WTC11 (cell line): Measurements from ENCODE around the gene MORN4. TPM values are rescaled to one million over a fixed set of nuclear protein-coding genes. Genes with fewer than 3 reads are reported as not detected.

ENCODE experiments used
- ATAC-seq: fragments of 200-7000 bp; cut with Tn5 transposase; 2 replicates; pipeline ENCODE4 v1.10.0; 2021; ENCODE audit warnings: mild to moderate bottlenecking, moderate library complexity
- CTCF ChIA-PET: fragments of 300-600 bp; sonication (Branson Sonifier 250); formaldehyde crosslinking; loops from one replicate; lab custom pipeline; 2021; ENCODE audit warnings: antibody characterized with exemption; lab: Charles Lee
- POLR2A ChIA-PET: fragments of 350-600 bp; sonication (Branson Sonifier 250); formaldehyde crosslinking; loops from one replicate; lab custom pipeline; 2021; ENCODE audit warnings: antibody characterized with exemption; lab: Charles Lee
- DNase-seq: peaks from one replicate; pipeline ENCODE4 v3.0.0; 2021; ENCODE audit warnings: low spot score
- H3K27ac Mint-ChIP-seq: 2 replicates; pipeline ENCODE4 v1.8.0; 2021; ENCODE audit warnings: mixed read lengths
- H3K27me3 Mint-ChIP-seq: 2 replicates; pipeline ENCODE4 v1.8.0; 2021; ENCODE audit warnings: low read depth, mild to moderate bottlenecking, moderate library complexity, mixed read lengths
- H3K36me3 Mint-ChIP-seq: 2 replicates; pipeline ENCODE4 v1.8.0; 2021; ENCODE audit warnings: mixed read lengths
- H3K4me1 Mint-ChIP-seq: 2 replicates; pipeline ENCODE4 v1.8.0; 2022; ENCODE audit warnings: mixed read lengths
- H3K4me3 Mint-ChIP-seq: 2 replicates; pipeline ENCODE4 v1.8.0; 2021; ENCODE audit warnings: mild to moderate bottlenecking, moderate library complexity, mixed read lengths
- H3K9me3 Mint-ChIP-seq: 2 replicates; pipeline ENCODE4 v1.8.0; 2021; ENCODE audit warnings: mixed read lengths
- AFF4 ChIP-seq: sonication (generic); formaldehyde crosslinking; IDR thresholded peaks from 2 replicates; pipeline ENCODE4 v1.8.1; 2023; ENCODE audit warnings: mild to moderate bottlenecking, missing genetic modification reagents, borderline replicate concordance
- ATF6 ChIP-seq: sonication (generic); formaldehyde crosslinking; IDR thresholded peaks from 2 replicates; pipeline ENCODE4 v1.8.1; 2023; ENCODE audit warnings: mild to moderate bottlenecking, missing genetic modification reagents
- CREB1 ChIP-seq: sonication (generic); formaldehyde crosslinking; IDR thresholded peaks from 2 replicates; pipeline ENCODE4 v1.8.0; 2023; ENCODE audit warnings: mild to moderate bottlenecking, missing genetic modification reagents
- CTCF ChIP-seq: fragments of 200-600 bp; IDR thresholded peaks from 2 replicates; pipeline ENCODE4 v1.8.0; 2022; ENCODE audit warnings: antibody characterized with exemption
- E2F4 ChIP-seq: sonication (generic); formaldehyde crosslinking; IDR thresholded peaks from 2 replicates; pipeline ENCODE4 v1.8.1; 2022; ENCODE audit warnings: low read depth, mild to moderate bottlenecking, moderate library complexity, missing genetic modification reagents, borderline replicate concordance
- FOXK1 ChIP-seq: sonication (generic); formaldehyde crosslinking; IDR thresholded peaks from 2 replicates; pipeline ENCODE4 v1.8.0; 2022; ENCODE audit warnings: mild to moderate bottlenecking, moderate library complexity, missing genetic modification reagents
- GABPB1 ChIP-seq: sonication (generic); formaldehyde crosslinking; IDR thresholded peaks from 2 replicates; pipeline ENCODE4 v1.8.1; 2023; ENCODE audit warnings: mild to moderate bottlenecking, missing genetic modification reagents
- HMGA2 ChIP-seq: fragments of 250-450 bp; sonication (Bioruptor Pico); IDR thresholded peaks from 2 replicates; pipeline ENCODE4 v1.4.0; 2021; ENCODE audit warnings: mild to moderate bottlenecking, moderate library complexity
- JUN ChIP-seq: sonication (generic); formaldehyde crosslinking; IDR thresholded peaks from 2 replicates; pipeline ENCODE4 v1.8.0; 2023; ENCODE audit warnings: mild to moderate bottlenecking, missing genetic modification reagents
- RORB ChIP-seq: fragments of 250-450 bp; sonication (Bioruptor Pico); IDR thresholded peaks from 2 replicates; pipeline ENCODE4 v1.9.0; 2021; ENCODE audit warnings: mild to moderate bottlenecking
- SMAD3 ChIP-seq: sonication (generic); formaldehyde crosslinking; IDR thresholded peaks from 2 replicates; pipeline ENCODE4 v1.8.0; 2022; ENCODE audit warnings: missing genetic modification reagents, mild to moderate bottlenecking, borderline replicate concordance
- TCF7 ChIP-seq: sonication (generic); formaldehyde crosslinking; IDR thresholded peaks from 2 replicates; pipeline ENCODE4 v1.8.0; 2022; ENCODE audit warnings: mild to moderate bottlenecking, low read depth, missing genetic modification reagents, moderate library complexity
- TEAD4 ChIP-seq: sonication (generic); formaldehyde crosslinking; IDR thresholded peaks from 2 replicates; pipeline ENCODE4 v1.8.0; 2022; ENCODE audit warnings: mild to moderate bottlenecking, missing genetic modification reagents
- TP53 ChIP-seq: sonication (generic); formaldehyde crosslinking; IDR thresholded peaks from 2 replicates; pipeline ENCODE4 v1.8.1; 2023; ENCODE audit warnings: mild to moderate bottlenecking, missing genetic modification reagents
- USF1 ChIP-seq: sonication (generic); formaldehyde crosslinking; IDR thresholded peaks from 2 replicates; pipeline ENCODE4 v1.8.0; 2022; ENCODE audit warnings: mild to moderate bottlenecking, missing genetic modification reagents
- ZNF219 ChIP-seq: sonication (generic); formaldehyde crosslinking; IDR thresholded peaks from 2 replicates; pipeline ENCODE4 v1.8.0; 2023; ENCODE audit warnings: missing genetic modification reagents, mild to moderate bottlenecking, borderline replicate concordance
- ZNF281 ChIP-seq: sonication (generic); formaldehyde crosslinking; IDR thresholded peaks from 2 replicates; pipeline ENCODE4 v1.8.0; 2023; ENCODE audit warnings: mild to moderate bottlenecking, missing genetic modification reagents
- ZNF396 ChIP-seq: fragments of 250-450 bp; sonication (Bioruptor Pico); IDR thresholded peaks from 2 replicates; pipeline ENCODE4 v1.8.0; 2021; ENCODE audit warnings: mild to moderate bottlenecking, moderate library complexity, borderline replicate concordance
- ZNF423 ChIP-seq: fragments of 250-450 bp; sonication (Bioruptor Pico); IDR thresholded peaks from 2 replicates; pipeline ENCODE4 v2.1.2; 2022; ENCODE audit warnings: mild to moderate bottlenecking, moderate library complexity
- total RNA-seq: library from RNA; stranded (reverse); gene quantifications from 3 replicates; pipeline ENCODE4 v1.2.3, GENCODE V29; 2021

MORN4 gene
- total RNA-seq, 1 experiment from 2014 or later = 21.8 TPM

GRCh38 chr10:97590082-97590747 is 43.1 kb downstream of the MORN4 start:
- Mint-ChIP-seq H3K4me3 (no peak overlapping the region), H3K36me3 (no peaks in the 10 kb centered on the region), H3K27me3 (no peaks in the 10 kb centered on the region), H3K4me1 (no peaks in the 10 kb centered on the region), H3K9me3 (no peaks in the 10 kb centered on the region), H3K27ac (no peak overlapping the region)
- ATAC-seq = no peak
- DNase-seq = no peak
- ChIA-PET CTCF (interaction anchor here (3.4 kb wide), 1 partner anchor 18 kb away, joined by 15 read pairs; the partner anchor contains the start of gene ANKRD2), POLR2A (no interaction called here)
- TF ChIP-seq RORB (CRISPR knock-in tag) (no peak), ZNF396 (CRISPR knock-in tag) (no peak), TP53 (no peak), E2F4 (CRISPR knock-in tag) (no peak)

- Mint-ChIP-seq H3K9me3 (no peaks in the 10 kb centered on the region), H3K27ac (no peak within 1 kb of the TSS), H3K27me3 (no peaks in the 10 kb centered on the region), H3K4me3 (no peak within 1 kb of the TSS), H3K36me3 (no peaks in the 10 kb centered on the region), H3K4me1 (no peaks in the 10 kb centered on the region)
- DNase-seq (no peak), ATAC-seq (no peak)
- ChIA-PET POLR2A (no interaction called here), CTCF (interaction anchor here (3.4 kb wide), 1 partner anchor 18 kb away, joined by 15 read pairs; the partner anchor contains the start of gene ANKRD2)
- TF ChIP-seq ZNF423 (CRISPR knock-in tag) = no peak
- no peak for TF ChIP-seq JUN (CRISPR knock-in tag)
- TF ChIP-seq USF1 (CRISPR knock-in tag) = no peak
- TF ChIP-seq ZNF219 (CRISPR knock-in tag) = no peak
- TF ChIP-seq CTCF = no peak
- no peak for TF ChIP-seq SMAD3 (CRISPR knock-in tag)
- TF ChIP-seq TEAD4 (CRISPR knock-in tag) = no peak
- TF ChIP-seq GABPB1 (CRISPR knock-in tag) = no peak
- no peak for TF ChIP-seq ZNF281 (CRISPR knock-in tag)
- TF ChIP-seq HMGA2 (CRISPR knock-in tag) = no peak
- TF ChIP-seq AFF4 = no peak
- no peak for TF ChIP-seq CREB1
- TF ChIP-seq FOXK1 (CRISPR knock-in tag) = no peak
- TF ChIP-seq ZNF396 (CRISPR knock-in tag) = no peak
- TF ChIP-seq ATF6 (CRISPR knock-in tag) = no peak
- TF ChIP-seq TCF7 (CRISPR knock-in tag) = no peak
These were observed 43.8 kb downstream of the MORN4 start, which contains the start of gene C10orf62 for GRCh38 chr10:97589479-97589878. Gene C10orf62, plus strand, starts transcription at chr10:97589721. Its CDS starts 177 bp downstream, at chr10:97589898.
